HL-60 (cell line): ENCODE results near the gene ZBTB49.

Experiments
- GABPA ChIP-seq: IDR thresholded peaks from 2 replicates; pipeline ENCODE4 v1.6.1; 2012; ENCODE audit warnings: low read depth
- POLR2AphosphoS5 ChIP-seq: IDR thresholded peaks from 2 replicates; pipeline ENCODE4 v1.6.1; 2012; ENCODE audit warnings: low read depth
- REST ChIP-seq: IDR thresholded peaks from 2 replicates; pipeline ENCODE4 v1.6.1; 2012; ENCODE audit warnings: low read depth; ENCODE audit not compliant: insufficient replicate concordance
- SPI1 ChIP-seq: IDR thresholded peaks from 2 replicates; pipeline ENCODE4 v1.6.1; 2012; ENCODE audit warnings: low read depth, mild to moderate bottlenecking, borderline replicate concordance
- TF ChIP-seq, protein P1 (sequence below): IDR thresholded peaks from one replicate; pipeline ENCODE4 v1.5.1; 2011; ENCODE audit warnings: low read length, control low read depth, inconsistent platforms; ENCODE audit not compliant: insufficient read depth

GRCh38 chr4:4325321-4325720 is 35.3 kb downstream of the ZBTB49 start:
- TF ChIP-seq, protein P1, sequence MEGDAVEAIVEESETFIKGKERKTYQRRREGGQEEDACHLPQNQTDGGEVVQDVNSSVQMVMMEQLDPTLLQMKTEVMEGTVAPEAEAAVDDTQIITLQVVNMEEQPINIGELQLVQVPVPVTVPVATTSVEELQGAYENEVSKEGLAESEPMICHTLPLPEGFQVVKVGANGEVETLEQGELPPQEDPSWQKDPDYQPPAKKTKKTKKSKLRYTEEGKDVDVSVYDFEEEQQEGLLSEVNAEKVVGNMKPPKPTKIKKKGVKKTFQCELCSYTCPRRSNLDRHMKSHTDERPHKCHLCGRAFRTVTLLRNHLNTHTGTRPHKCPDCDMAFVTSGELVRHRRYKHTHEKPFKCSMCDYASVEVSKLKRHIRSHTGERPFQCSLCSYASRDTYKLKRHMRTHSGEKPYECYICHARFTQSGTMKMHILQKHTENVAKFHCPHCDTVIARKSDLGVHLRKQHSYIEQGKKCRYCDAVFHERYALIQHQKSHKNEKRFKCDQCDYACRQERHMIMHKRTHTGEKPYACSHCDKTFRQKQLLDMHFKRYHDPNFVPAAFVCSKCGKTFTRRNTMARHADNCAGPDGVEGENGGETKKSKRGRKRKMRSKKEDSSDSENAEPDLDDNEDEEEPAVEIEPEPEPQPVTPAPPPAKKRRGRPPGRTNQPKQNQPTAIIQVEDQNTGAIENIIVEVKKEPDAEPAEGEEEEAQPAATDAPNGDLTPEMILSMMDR, result no peak
- TF ChIP-seq POLR2AphosphoS5 (no peak), SPI1 (no peak), REST (no peak), GABPA (no peak)
